DMS53 (cell line): Measurements from ENCODE around the gene NR0B2.
"Not testable (repeated sequence)": the region's sequence is repeated elsewhere in the genome, so short reads cannot be mapped to it uniquely, and the experiment has no call there.

Source experiments
- DNase-seq: peaks from one replicate; lab custom pipeline; 2025; lab: John Stamatoyannopoulos, UW

Gene NR0B2

GRCh38 chr1:26889551-26890466 lies 24.0 kb downstream of the NR0B2 start, which contains the start of gene GPN2:
Gene GPN2 (minus strand): TSS chr1:26890283. CDS start chr1:26890096, 187 bp downstream.
- DNase-seq, result peak; percentile 91

GRCh38 chr1:26888231-26888630 lies 25.5 kb downstream of the NR0B2 start:
- DNase-seq, result no peak

- peak; percentile 53 for DNase-seq
Measured at GRCh38 chr1:26887125-26887524, 26.6 kb downstream of the NR0B2 start.

- DNase-seq, result no peak
Measured at GRCh38 chr1:26882696-26883463, 30.9 kb downstream of the NR0B2 start.

GRCh38 chr1:26881611-26882010 lies 32.2 kb downstream of the NR0B2 start:
- not testable (repeated sequence) for DNase-seq

GRCh38 chr1:26879793-26880192 lies 34.0 kb downstream of the NR0B2 start:
- DNase-seq, result no peak

- DNase-seq, result no peak
Measured at GRCh38 chr1:26877326-26877725, 36.4 kb downstream of the NR0B2 start.

- DNase-seq, result no peak
Measured at GRCh38 chr1:26874896-26875295, 38.9 kb downstream of the NR0B2 start.

- DNase-seq, result not testable (repeated sequence)
Measured at GRCh38 chr1:26873097-26873496, 40.7 kb downstream of the NR0B2 start.

GRCh38 chr1:26864610-26865480 lies 48.9 kb downstream of the NR0B2 start:
- DNase-seq, result peak; percentile 99

GRCh38 chr1:26863685-26864077 lies 50.1 kb downstream of the NR0B2 start:
- no peak for DNase-seq

GRCh38 chr1:26862781-26863684 lies 50.7 kb downstream of the NR0B2 start, which contains the start of gene SFN:
Gene SFN (plus strand): TSS chr1:26863149. CDS start chr1:26863213, 64 bp downstream.
- peak; percentile 99 for DNase-seq

- DNase-seq, result no peak
Measured at GRCh38 chr1:26861889-26862378, 51.8 kb downstream of the NR0B2 start.
